HFFc6 (cell line): ENCODE data around the gene C6orf141. TPM values are rescaled to one million over a fixed set of nuclear protein-coding genes. Genes with fewer than 3 reads are reported as not detected.

Experiments
- DNase-seq: peaks from one replicate; pipeline ENCODE4 v3.0.0-alpha.2; 2018
- H3K27ac Mint-ChIP-seq: 2 replicates; pipeline ENCODE4 v1.8.0; 2020; ENCODE audit warnings: mild to moderate bottlenecking, mixed read lengths
- H3K27me3 Mint-ChIP-seq: 2 replicates; pipeline ENCODE4 v1.8.0; 2021; ENCODE audit warnings: mild to moderate bottlenecking, moderate library complexity, mixed read lengths; ENCODE audit not compliant: insufficient read depth
- H3K36me3 Mint-ChIP-seq: 2 replicates; pipeline ENCODE4 v1.8.0; 2021; ENCODE audit warnings: low read depth, mixed read lengths
- H3K4me1 Mint-ChIP-seq: 2 replicates; pipeline ENCODE4 v1.8.0; 2020; ENCODE audit warnings: low read depth, mixed read lengths
- H3K4me3 Mint-ChIP-seq: 2 replicates; pipeline ENCODE4 v1.8.0; 2020; ENCODE audit warnings: mild to moderate bottlenecking, moderate library complexity, mixed read lengths
- H3K9me3 Mint-ChIP-seq: 2 replicates; pipeline ENCODE4 v1.8.0; 2020; ENCODE audit warnings: mild to moderate bottlenecking, mixed read lengths
- total RNA-seq, 6 experiments: library from RNA; stranded (reverse); fragmentation: NEBNext Ultra II Directional; extraction: Animal tissue kit (Norgen Biotek cat#: 25700); gene quantifications; 2 replicates in 1 of 6; 3 replicates in 5 of 6; pipeline ENCODE4 v1.2.3, GENCODE V29; 2021
- TF ChIP-seq, protein P1 (sequence below): fragments of 200-600 bp; sonication (generic); IDR thresholded peaks from 2 replicates; pipeline ENCODE4 v1.5.0; 2021; ENCODE audit warnings: antibody characterized with exemption, mild to moderate bottlenecking

Gene C6orf141
- total RNA-seq, 6 experiments from 2014 or later, result not detected

DNA sequence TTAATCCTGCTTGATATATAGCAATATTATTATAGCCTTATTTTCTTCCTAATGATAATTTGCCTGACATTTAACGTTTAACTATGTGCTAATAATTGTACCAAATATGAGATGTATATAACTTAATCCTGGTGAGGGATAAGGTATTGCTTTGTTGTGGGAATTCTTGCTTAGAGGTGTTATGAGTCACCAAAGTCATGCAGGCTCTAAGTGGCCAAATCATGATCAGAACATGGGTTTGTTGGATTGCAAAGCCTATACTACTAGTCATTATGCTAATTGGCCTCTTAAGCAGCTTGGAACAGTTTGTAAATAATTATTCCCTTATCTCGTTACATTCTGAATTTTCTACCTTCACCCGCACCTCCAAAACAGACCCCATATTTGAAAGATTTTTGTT lies 21.9 kb upstream of the C6orf141 start:
- Mint-ChIP-seq H3K27me3 (no peaks in the 10 kb centered on the region; the same call in 1 of the 2 replicates), H3K4me1 (no peaks in the 10 kb centered on the region), H3K4me3 (no peak overlapping the region), H3K9me3 (no peaks in the 10 kb centered on the region), H3K27ac (no peak overlapping the region), H3K36me3 (no peaks in the 10 kb centered on the region)
- DNase-seq, result no peak
- TF ChIP-seq, protein P1, sequence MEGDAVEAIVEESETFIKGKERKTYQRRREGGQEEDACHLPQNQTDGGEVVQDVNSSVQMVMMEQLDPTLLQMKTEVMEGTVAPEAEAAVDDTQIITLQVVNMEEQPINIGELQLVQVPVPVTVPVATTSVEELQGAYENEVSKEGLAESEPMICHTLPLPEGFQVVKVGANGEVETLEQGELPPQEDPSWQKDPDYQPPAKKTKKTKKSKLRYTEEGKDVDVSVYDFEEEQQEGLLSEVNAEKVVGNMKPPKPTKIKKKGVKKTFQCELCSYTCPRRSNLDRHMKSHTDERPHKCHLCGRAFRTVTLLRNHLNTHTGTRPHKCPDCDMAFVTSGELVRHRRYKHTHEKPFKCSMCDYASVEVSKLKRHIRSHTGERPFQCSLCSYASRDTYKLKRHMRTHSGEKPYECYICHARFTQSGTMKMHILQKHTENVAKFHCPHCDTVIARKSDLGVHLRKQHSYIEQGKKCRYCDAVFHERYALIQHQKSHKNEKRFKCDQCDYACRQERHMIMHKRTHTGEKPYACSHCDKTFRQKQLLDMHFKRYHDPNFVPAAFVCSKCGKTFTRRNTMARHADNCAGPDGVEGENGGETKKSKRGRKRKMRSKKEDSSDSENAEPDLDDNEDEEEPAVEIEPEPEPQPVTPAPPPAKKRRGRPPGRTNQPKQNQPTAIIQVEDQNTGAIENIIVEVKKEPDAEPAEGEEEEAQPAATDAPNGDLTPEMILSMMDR, result no peak

DNA sequence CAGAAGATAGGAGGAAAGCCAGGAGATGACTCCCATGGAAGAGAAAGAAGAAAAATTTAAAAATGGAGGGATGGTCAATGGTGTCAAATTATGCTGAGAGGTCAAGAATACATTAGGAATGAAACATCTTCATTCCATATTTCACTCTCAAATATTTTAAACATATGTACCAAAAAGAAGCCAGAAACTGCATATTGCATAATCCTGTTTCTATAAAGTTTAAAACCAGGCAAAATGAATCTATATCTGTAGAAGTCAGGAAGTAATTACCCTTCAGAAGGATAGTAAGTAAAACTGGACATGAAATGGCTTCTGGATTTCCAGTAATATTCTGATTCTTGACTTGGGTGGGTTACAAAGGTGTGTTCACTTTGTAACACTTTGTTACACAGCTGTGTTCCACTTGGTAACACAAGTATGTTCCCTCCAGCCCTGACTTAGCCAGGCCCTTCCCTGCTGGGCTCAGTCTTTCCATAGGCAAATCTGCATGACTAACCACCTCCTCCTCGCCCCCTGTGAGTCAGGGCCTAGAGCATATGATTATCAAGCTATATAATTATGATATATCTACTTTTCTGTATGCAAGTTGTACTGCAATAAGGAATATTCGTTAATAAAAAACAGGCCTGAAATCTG lies 20.2 kb upstream of the C6orf141 start:
- Mint-ChIP-seq H3K4me3 (no peak overlapping the region), H3K4me1 (no peaks in the 10 kb centered on the region), H3K27ac (no peak overlapping the region), H3K27me3 (no peaks in the 10 kb centered on the region; the same call in 1 of the 2 replicates), H3K36me3 (no peaks in the 10 kb centered on the region), H3K9me3 (no peaks in the 10 kb centered on the region)
- TF ChIP-seq, protein P1, result no peak
- no peak for DNase-seq

DNA sequence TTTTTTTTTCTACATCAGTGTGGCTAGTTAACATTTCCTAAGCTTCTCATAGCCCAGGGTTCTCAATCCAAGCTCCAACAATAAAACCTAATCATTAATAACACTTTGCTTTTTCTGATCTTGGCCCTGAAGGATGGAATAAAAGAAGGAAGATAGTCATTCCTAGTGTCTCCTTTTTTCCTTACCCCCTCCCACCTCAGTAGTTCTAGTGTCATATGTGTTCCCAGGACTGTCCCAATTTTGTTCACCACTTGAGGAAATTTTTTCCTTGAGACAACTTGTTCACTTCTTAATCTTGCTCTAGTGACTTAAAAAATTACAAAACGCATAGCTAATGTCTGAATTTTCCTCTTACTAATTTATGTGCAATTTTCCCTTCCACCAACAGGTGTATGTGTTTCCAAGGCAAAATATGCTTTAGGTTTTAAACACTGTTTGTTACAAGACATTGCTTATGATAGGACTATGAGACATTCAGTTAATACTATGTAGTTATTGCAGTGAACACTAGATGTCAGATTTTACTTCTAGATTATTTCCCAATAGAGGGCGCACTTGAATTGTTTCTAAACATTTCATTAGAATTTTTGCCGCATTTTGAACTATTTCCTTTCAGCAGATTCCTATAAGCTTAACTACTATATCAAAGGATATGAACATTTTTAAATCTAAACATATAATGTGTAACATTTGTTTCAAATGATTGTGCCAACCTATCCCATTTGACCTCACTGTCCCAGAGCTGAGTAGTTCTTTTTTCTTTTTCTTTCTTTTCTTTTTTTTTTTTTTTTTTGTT lies 18.5 kb upstream of the C6orf141 start:
- H3K9me3 Mint-ChIP-seq, result no peaks in the 10 kb centered on the region
- H3K27ac Mint-ChIP-seq, result no peak overlapping the region
- no peaks in the 10 kb centered on the region for H3K36me3 Mint-ChIP-seq
- peak; percentile 67 for DNase-seq
- peak overlapping the region; percentile 70 for H3K4me3 Mint-ChIP-seq
- TF ChIP-seq, protein P1, result peak; percentile 93
- H3K27me3 Mint-ChIP-seq, result no peaks in the 10 kb centered on the region; the same call in 1 of the 2 replicates
- no peaks in the 10 kb centered on the region for H3K4me1 Mint-ChIP-seq

DNA sequence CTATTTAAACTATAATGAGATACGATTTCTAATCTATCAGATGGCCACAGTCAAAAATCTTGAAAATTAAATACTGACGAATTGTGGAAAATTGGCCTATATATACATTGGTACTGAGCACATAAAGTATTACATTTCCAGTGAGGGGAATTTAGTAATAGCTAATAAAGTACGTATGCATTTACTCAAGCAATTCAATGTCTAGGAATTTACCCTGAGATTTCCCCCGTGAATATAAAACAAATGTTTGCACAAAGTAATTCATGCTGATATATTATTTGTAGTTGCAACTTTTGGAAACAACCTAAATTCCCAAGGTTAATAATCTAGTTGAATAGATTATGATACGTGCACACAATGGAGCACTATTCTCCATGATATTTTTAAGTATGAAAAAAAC lies 14.7 kb upstream of the C6orf141 start:
- H3K4me3 Mint-ChIP-seq, result no peak overlapping the region
- no peaks in the 10 kb centered on the region for H3K36me3 Mint-ChIP-seq
- no peaks in the 10 kb centered on the region for H3K9me3 Mint-ChIP-seq
- no peak overlapping the region for H3K27ac Mint-ChIP-seq
- H3K27me3 Mint-ChIP-seq, result peaks cover 2% of the 10 kb centered on the region; the same call in 1 of the 2 replicates
- no peaks in the 10 kb centered on the region; the same call in 1 of the 2 replicates for H3K4me1 Mint-ChIP-seq
- no peak for DNase-seq
- TF ChIP-seq, protein P1, result no peak

DNA sequence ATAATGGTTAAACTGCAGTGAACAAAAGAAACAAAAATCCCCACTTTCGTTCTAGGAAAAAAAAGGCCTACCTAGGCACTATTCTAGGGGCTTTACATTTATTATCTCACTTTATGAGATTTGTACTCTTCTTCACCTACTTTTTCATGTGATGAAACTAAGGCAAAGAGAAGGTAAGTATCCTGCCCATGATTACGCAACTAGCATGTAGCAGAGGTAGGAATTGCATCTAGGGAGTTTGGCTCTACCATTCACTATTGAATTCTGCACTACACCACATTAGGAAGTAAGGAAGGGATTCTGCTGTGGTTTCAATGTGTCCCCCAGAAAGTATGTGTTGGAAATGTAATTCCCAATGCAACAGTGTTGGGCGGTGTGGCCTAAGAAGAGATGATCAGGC lies 11.4 kb upstream of the C6orf141 start:
- TF ChIP-seq, protein P1, result no peak
- H3K27me3 Mint-ChIP-seq, result peaks cover 2% of the 10 kb centered on the region; the same call in 1 of the 2 replicates
- H3K4me1 Mint-ChIP-seq, result peaks cover 11% of the 10 kb centered on the region
- no peaks in the 10 kb centered on the region for H3K9me3 Mint-ChIP-seq
- no peak overlapping the region for H3K4me3 Mint-ChIP-seq
- H3K36me3 Mint-ChIP-seq, result no peaks in the 10 kb centered on the region
- no peak overlapping the region for H3K27ac Mint-ChIP-seq
- DNase-seq, result no peak
